HG03457 (cell line): ENCODE measurements around the gene MCM6.

Experiments
- ATAC-seq: cut with Tn5 transposase; IDR thresholded peaks from one replicate; pipeline ENCODE4 v1.9.1; 2021; ENCODE audit warnings: moderate number of reproducible peaks; ENCODE audit not compliant: unreplicated experiment

Gene MCM6

DNA sequence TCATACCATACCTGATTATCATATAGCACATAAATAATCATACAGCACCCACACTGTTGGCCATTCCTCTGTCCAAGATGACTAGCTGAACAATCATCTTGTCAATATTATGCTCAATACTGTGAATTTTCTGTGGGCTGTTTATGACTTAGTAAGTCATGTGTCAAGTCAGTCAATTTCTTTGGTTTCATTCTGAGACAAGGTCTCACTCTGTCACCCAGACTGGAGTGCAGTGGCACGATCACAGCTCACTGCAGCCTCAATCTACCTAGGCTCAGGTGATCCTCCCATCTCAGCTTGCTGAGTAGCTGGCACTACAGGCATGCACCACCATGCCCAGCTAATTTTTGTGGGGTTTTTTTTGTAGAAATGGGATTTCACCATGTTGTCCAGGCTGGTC, 5.7 kb downstream of the MCM6 start:
- ATAC-seq, result no peak

DNA sequence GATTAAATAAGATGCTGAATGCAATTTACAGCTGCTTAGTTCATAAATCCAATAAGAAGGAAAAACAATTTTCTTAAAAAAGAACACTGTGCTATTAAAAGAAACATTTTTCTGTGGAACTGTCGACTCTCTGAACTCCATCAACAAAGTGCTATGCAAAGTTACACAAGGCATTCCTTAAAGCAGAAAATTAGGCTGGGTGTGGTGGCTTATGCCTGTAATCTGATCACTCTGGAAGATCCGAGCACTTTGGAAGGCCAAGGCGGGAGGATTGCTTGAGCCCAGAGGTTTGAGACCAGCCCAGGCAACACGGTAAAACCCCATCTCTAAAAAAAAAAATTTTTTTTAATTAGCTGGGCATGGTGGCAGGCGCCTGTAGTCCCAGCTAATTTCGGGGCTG, 13.0 kb downstream of the MCM6 start:
- no peak for ATAC-seq

DNA sequence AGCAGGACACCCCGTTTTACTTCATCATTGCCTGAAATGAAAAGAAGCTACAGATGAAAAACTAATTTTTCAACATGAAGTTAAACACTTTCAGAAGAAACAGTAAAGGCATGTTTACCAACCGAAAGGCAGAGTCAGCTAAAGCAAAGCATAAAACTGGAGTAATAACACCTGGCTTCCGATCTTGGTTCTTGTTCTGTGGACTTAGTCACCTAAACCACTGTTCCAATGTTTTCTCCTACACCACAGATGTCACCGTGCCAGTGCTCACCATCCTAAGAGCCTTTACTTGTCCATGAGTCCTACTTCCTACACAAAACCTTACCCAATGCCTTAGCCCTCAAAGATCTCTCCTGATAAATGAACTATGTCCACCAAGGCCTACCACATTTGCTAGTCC, 13.5 kb downstream of the MCM6 start:
- no peak for ATAC-seq

DNA sequence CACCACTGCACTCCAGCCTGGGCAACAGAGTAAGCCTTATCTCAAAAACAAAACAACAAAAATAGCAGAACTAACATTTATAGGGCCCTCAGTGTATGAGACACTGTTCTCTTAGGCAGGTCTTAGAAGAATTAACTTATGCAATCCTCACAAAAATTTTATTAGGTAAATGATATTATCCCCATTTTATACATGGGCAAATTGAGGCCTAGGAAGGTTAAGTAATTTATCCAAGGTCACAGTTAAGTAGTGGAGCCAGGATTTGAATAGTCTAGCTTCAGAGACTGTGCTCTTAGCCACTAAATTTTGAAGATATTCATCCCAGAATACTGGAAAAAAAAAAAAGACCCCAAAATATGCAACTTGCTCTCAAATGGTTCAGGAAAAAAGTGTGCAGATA, 22.8 kb downstream of the MCM6 start:
- no peak for ATAC-seq

DNA sequence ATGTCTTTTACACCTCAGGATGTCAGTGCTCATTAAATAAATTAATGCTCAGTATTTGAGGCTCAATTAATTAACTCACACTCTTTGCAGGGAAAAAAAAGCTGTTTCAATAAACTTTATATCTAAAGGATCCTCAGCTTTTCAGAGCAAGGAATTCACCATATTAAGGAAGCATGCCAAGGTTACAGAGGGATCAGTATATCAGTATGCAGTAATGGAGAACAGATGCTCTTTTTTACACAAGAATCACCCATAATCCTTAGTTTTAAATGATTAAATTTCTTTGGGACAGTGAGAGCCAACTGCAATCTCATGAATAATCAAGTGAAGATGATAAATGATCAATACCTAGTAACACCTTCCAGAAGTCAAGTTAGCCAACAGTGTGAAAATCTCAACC, 24.4 kb downstream of the MCM6 start:
- ATAC-seq, result no peak

DNA sequence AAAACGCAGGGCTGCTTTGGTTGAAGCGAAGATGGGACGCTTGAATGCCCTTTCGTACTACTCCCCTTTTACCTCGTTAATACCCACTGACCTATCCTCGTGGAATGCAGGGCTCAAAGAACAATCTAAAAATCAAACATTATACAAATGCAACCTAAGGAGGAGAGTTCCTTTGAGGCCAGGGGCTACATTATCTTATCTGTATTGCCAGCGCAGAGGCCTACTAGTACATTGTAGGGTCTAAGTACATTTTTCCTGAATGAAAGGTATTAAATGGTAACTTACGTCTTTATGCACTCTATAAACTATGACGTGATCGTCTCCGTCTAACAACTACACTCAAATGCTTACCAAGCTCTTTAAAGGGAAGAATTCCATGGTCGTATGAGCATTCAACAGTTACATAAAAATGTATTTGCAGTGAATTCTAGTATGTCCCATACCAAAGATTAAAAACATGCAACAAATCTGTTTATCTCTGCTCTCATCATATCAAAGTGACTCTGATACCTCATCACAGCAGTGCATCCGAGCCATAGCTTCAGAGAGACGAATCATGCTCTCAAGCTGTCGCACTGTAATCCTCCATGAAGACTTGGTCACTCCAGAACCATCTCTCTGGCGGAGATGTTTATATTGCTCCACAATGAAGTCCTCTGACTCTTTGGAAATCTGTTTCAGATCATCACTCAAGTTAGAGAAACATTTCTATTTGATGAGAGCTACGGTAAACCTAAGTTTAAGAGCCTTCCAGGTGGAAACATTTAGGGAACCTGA, 25.2 kb downstream of the MCM6 start:
- ATAC-seq, result no peak

DNA sequence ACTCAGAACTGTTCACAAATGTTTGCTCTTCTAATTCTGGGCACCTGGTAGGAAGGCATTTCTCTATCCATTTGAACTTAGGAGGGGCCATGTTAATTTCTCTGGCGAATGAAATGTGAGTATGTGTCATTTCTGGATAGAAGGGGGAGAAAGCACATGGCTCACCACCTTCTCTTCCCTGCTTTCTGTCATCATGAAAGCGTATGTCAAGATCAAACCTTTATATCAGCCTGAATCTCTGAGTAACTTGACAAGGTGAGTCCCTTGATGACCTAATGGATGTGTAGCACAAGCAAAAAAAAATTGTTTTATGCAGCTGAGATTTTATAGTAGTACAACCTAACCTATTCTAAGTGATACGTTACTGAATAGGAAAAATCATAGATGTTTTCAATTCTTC, 27.2 kb downstream of the MCM6 start:
- no peak for ATAC-seq

DNA sequence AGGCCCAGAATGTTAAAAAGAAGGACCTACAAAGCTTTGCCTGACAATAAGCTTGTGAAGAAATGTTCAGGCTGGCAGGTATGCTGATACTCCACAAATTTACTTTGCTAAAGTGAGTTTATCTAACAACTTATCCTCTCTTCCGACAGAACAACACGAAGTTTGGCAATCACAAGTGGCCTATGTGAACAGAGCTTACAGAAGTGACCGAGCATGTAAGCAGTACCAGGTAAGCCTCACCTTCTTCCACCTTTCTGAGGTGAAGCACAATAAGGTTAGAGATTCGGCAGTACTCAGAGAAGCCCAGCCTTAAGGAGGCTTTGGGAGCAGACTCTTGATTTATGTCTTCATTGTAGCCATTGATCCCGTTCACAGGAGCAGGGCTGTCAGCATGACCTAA, 30.2 kb downstream of the MCM6 start:
- no peak for ATAC-seq

DNA sequence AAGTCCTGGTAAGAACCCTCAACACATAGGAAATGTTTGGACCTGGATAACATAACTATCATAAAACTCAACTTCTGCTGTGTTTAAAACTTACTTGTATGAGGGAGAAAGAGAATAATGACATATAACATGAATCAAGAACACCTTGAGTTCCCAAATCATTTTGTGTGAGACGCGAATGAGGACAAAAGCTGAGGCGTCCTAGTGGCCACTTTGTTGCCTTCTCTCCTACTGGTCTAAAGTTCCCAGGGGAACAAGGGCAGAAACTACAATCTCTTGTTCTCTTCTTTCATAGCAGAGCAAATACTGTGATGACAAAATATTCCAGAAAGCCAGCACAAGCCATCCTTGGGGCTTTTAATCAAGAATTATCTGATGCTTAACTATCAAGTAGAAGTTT, 31.0 kb downstream of the MCM6 start:
- ATAC-seq, result no peak

DNA sequence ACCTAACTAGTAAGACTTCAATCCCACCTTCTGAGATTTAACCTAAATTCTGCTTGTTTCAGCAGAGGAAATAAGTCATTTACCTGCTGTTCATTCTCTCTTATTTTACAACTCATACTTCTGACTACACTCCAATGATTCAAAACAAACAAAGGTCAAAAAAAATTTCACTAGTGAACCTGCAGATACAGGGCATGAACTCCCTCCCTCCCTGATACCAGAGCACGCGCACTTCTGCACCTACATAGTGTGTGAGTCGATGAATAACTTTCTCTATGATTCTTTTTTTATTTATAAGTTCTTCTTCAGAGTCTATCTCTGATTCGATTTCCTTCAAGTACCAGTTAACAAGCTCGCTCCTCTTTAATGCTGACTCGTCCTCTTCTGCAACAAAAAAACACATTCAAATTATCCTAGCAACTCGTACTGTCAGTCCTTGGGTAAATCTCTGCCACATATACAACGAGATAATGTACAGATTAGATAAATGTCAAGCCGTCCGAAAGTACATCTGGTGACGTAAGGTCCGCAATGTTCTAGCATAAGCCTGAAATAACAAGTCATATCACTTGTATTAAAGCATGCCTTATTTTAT, 31.8 kb downstream of the MCM6 start:
- ATAC-seq, result no peak

DNA sequence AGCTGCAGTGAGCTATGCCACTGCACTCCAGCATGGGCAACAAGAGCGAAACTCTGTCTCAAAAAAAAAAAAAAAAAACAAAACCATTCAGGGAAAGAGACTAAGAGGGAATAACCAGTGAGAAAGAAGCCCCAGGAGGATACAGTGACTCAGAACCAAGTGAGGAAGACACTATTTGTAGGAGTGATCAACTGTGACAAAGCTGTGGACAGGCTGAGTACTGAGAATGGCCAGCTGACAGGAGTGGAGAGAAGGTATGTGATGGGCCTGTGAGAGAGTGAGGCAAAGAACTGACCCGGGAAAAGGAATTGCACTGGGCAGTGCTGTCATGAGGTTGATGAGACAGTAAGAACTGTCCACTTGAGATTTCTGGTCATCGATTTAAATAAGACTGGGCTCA, 32.6 kb downstream of the MCM6 start:
- no peak for ATAC-seq

DNA sequence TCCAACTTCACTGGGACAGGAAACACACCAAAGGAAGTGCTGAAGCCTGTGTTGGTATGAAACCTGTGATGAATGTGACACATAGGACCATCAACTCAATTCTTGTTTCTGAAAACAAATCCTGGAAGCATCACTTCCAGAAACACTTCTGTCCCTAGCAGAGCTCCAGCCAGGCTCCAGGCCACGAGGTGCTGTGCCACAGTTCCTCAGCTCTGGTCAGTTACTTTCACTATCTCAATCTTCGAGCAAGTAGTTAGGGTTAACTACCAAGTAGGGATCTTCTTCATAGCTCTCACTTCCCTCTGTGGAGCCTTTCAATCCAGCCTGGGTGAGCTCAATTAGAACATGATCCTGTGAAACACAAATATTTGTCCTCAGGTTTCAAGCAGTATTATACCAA, 35.6 kb downstream of the MCM6 start:
- no peak for ATAC-seq

DNA sequence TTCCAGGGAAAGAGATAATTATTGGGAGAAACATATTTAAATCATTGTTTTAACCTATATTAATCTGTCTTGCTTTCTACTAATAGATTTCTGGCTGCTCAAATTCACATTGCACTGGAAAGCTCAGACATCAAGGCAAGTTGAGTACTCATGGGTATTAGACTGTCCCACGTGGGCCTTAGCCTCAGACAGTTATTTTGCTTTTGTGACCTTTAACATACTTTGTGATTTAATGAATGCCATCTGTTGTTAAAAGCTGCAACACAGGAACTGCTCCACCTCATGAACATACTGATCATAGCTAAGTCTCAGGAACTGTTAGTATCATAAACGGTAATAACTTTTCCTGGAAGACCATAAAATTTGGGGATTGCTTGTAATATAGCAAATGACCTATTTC, 36.5 kb downstream of the MCM6 start:
- ATAC-seq, result no peak

DNA sequence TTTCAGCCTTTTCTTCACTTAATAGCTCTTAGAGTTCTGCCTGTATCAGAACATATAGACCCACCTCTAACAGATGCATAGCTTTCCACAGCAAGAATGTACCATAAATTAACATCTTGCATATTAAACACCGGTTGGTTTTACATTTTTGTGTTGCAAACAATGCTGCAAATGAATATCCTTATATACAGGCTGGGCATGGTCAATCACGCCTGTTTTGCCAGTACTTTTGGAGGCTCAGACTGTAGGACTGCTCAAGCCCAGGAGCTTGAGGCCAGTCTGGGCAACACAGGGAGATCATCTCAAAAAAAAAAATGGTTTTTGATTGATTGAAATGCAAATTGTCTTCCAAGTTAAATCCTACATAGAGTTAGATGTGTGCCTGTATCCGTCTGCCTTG, 37.7 kb downstream of the MCM6 start:
- no peak for ATAC-seq

DNA sequence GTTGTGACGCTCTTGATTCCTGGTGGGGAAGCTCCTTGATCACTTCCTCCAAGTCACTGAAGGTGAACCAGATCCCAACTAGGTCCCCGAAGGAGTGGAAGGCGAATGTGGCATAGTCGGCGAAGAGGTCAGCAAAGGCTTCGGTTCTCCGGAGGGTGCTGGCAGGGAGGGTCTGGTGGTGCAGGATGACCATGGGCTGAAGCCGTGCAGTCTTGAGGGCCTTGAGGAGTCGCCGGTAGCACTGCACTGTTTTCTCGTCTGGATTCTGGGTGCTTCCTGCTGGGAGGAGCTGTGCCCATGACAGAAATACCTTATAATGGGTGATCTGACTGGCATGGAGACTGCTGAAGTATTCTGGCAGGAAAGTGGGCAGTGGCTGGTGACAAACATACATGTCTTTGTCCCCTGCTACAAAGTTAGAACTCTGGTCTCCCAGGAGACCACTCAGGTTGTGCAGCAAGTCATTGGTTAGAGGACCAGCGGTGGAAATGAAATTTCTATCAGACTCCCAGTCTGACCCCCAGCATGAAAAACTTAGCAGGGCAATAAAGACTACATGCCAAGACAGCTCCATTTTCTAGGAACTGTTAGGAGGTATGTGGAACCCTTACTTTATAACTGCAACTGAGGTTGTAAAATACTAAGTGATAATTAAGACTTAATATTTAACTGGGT, 39.5 kb downstream of the MCM6 start, which contains the start of gene LCT:
Gene LCT, minus strand, starts transcription at position 589 of the 675 bp plus-strand sequence. Its CDS starts 15 bp downstream, at position 574.
- no peak for ATAC-seq

DNA sequence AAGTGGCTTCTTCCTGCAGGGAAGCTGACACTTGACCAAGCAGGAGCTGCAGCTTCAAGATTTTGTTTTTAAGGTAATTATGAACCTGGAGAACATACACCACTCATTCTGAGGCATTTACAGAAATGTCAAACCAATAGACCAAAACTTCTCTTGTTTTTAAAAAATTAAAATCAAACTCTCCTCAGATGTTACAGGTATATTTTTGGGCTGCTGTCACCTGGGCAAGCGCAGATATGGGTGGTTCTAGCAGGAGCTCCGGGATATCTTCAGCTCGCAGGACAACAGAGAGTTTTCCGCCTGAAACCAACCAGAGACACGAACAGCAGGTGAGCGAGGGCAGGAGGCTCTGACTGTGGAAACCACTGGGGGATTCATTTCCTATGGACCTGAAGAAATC, 43.4 kb downstream of the MCM6 start:
- ATAC-seq, result no peak

DNA sequence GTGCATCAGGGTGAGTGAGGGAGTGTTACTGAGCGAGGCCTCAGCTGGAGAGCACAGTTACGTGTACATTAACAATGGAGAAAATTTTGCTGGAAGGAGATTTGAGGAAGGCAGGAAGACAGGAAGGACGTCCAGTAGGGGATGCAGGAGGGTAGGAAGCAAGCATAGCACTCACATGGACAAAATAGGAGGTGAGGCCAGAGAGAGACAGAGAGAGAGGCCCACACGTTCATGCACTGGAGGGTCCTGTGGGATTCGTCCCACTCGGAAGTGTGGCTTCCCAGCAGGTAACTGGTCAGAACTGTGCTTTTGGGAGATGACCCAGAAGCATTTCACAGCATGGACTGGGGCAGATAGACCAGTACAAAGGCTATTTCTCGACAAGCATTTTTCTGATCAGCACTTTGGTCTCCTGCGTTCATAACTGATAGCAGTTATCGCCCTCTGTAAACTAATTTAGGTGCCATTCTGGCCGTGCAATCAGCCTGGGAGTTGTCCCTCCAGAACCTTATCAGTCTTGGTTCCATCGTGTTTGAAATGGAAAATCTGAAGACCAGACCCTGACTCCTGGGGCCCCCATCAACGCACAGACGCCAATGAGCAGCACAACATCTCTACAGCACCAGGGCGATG, 44.9 kb downstream of the MCM6 start:
- no peak for ATAC-seq

DNA sequence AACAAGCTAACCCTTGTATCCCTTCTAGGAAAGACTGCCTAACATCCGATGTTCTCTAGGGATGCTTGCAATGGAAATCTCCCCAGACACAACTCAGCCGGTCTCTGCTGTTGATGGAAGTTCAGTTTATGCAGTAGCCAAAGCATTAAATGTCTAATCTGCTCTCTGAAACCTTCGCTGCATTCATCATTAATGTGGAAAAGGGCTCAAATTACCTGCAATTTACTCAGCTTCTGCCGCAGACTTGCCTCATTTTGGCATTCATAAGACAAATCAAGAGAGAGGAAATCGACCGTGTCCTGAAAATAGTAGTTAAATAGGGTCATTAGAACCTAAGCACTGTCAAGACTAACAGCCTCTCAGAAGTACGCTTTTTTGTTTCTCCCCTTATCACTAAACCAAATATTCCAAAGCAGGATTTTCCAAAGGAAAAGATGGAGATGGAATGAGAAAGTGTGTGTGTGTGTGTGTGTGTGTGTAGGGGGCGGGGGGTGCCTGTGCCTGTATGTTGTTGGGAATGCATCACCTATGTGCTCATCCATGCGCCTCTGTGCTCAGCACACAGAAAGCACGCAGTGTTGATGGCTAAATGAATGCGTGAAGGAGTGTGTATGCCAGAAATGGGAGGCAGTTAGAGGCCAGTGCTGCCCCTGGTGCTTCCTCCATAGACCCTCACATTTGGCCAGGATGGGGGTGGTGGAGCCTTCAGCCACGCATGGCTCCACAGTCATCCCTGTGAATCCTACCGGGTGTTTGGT, 46.7 kb downstream of the MCM6 start:
- no peak for ATAC-seq

DNA sequence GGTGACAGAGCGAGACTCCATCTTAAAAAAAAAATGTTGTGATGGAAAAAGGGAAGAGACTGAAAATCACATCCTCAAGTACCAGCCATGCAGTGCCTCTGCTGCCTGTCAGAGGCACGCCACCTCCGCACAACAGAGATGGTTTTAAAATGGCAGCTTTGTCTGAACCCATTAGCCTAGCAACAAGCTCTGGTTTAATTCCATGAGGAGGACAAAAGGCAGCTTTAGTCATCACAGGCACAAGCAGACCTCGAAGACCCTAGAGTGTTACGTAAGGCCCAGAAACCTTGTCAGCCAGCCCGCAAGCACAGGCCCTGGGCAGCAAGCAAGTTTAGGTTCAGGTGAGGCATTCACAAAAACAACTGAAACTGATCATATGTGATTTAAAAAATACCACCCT, 49.7 kb downstream of the MCM6 start:
- no peak for ATAC-seq

DNA sequence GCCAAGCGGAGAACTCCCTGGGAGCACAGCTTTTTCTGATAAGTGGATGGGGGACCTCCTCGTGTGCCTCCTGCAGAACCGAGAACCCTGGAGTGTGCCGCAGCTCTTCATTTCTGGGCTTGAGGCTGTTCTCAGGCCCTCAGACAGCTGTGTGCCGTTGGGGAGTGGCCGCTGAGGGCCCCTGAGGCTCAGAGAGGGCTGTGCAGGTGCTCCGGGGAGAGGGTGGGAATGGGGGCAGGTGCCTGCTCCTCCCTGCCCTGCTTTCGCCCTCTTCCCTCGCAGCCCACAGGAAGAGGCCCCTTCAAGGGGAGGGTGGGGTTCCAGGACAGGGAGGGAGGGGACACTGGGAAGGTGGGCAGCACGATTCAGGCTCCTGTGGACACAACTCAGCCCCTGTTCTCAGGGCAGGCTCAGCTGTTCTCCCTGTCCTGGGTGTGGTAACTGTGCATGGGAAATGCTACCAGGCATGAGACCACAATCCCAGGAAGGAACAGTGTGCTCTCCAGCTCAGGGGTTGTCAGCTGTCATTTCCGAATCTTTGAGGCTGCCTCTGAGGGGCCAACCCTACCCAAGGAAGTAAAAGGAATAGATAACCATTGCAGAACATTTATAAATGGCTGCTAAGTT, 50.6 kb downstream of the MCM6 start:
- no peak for ATAC-seq

DNA sequence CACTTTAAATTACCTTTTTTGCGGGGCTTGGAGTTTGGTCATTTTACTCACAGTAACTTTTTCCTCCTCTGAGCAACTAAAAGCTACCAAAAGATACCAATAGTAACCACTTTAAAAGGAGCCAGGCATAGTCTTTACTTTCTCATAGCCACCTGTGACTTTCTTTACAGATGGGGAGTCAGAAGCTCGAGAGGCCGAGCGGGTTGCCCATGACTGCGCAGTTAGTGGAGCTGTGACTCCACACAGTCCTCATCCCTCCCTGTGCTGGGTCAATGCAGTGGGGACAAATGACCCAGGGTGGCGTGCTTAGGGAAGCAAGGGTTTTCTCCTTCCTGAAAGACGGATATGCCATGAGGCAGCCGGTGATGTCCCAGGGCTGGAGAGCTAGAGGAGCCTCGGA, 51.1 kb downstream of the MCM6 start:
- ATAC-seq, result no peak
